Activated naive CD8-positive, alpha-beta T cell (primary cell): ENCODE measurements around the gene PAPPA.
A peak's percentile ranks its signal among the peaks of the same experiment; 100 is the strongest.

Experiments used
- H3K27ac Mint-ChIP-seq: one replicate; pipeline ENCODE4 v1.8.0; 2021; ENCODE audit warnings: mixed read lengths
- H3K27me3 Mint-ChIP-seq: one replicate; pipeline ENCODE4 v1.8.0; 2021; ENCODE audit warnings: mixed read lengths
- H3K36me3 Mint-ChIP-seq: one replicate; pipeline ENCODE4 v1.8.0; 2021; ENCODE audit warnings: mixed read lengths
- H3K4me1 Mint-ChIP-seq: one replicate; pipeline ENCODE4 v1.8.0; 2021; ENCODE audit warnings: low read depth, mixed read lengths
- H3K4me3 Mint-ChIP-seq: one replicate; pipeline ENCODE4 v1.8.0; 2021; ENCODE audit warnings: mild to moderate bottlenecking, mixed read lengths
- H3K9me3 Mint-ChIP-seq: one replicate; pipeline ENCODE4 v1.8.0; 2021; ENCODE audit warnings: low read depth, mixed read lengths

Gene PAPPA

GRCh38 chr9:116142706-116143492 lies 10.7 kb upstream of the PAPPA start:
- H3K36me3 Mint-ChIP-seq, result no peaks in the 10 kb centered on the region
- no peak overlapping the region for H3K4me3 Mint-ChIP-seq
- no peaks in the 10 kb centered on the region for H3K4me1 Mint-ChIP-seq
- no peak overlapping the region for H3K27ac Mint-ChIP-seq
- no peaks in the 10 kb centered on the region for H3K9me3 Mint-ChIP-seq
- H3K27me3 Mint-ChIP-seq, result peaks cover 18% of the 10 kb centered on the region

DNA sequence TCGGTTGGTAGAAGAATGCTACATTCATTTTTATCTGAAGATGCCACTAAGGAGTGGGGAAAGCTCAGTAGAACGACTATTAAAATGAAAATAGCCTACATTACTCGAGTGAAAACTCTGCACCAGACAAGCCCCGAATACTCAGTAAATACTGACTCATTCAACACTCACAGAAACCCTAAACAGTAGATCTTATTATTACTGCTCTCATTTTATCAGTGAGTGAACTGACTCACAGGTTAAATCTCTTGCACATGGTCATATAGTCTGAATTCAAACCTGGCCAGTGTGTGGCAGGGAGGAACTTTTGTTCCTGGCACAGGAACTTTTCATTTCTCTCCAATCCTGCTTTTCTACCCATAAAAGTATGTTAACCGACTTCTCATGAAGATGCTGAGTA lies 9.6 kb upstream of the PAPPA start:
- Mint-ChIP-seq H3K4me3 (no peak overlapping the region), H3K27me3 (peaks cover 19% of the 10 kb centered on the region), H3K4me1 (no peaks in the 10 kb centered on the region), H3K27ac (no peak overlapping the region), H3K9me3 (no peaks in the 10 kb centered on the region), H3K36me3 (no peaks in the 10 kb centered on the region)

DNA sequence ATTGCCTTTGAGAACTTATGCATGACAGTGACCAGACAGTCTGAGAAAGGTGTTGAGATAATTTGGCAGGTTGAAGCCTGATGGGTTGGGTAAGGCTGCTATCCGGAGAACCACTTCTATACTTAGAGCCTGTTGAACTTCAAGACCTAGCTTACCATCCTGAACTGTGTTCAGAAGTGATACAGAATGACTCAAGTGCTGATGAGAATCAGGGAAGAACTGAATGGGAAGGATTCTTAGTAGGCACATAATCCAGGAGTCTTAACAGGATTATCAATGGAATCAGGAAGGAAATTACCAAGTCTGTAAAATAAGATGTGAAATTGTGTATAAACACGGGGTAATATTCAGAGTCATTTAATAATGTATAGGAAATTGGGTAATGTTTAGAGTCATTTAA lies 9.0 kb upstream of the PAPPA start:
- Mint-ChIP-seq H3K4me1 (no peaks in the 10 kb centered on the region), H3K9me3 (no peaks in the 10 kb centered on the region), H3K36me3 (no peaks in the 10 kb centered on the region)

GRCh38 chr9:116145036-116145435 lies 8.6 kb upstream of the PAPPA start:
- H3K4me1 Mint-ChIP-seq, result no peaks in the 10 kb centered on the region
- no peaks in the 10 kb centered on the region for H3K9me3 Mint-ChIP-seq
- H3K36me3 Mint-ChIP-seq, result no peaks in the 10 kb centered on the region
- no peak overlapping the region for H3K27ac Mint-ChIP-seq
- H3K4me3 Mint-ChIP-seq, result no peak overlapping the region
- peaks cover 19% of the 10 kb centered on the region for H3K27me3 Mint-ChIP-seq

More for the DNA sequence above, 9.0 kb upstream of the PAPPA start:
- peaks cover 18% of the 10 kb centered on the region for H3K27me3 Mint-ChIP-seq
- H3K4me3 Mint-ChIP-seq, result no peak overlapping the region
- H3K27ac Mint-ChIP-seq, result no peak overlapping the region

DNA sequence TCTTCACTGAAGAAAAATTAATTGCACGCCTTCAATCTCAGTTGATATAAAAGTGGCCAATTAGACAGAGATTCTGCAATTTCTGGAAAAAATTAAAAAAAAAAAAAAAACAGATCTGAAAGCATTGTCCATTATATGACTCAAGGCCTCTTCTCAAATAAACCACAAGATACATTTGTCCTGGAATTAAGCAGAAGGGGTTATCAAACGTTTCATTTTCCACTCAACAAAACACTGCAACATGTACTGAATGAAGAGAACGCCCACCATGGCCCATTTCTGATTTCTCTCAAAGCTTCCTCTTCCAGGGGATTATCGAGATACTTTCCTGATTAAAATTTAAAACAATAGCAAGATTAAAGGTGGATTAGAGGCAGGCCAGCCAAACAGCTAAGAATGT lies 5.8 kb upstream of the PAPPA start:
- Mint-ChIP-seq H3K9me3 (no peaks in the 10 kb centered on the region), H3K4me3 (no peak overlapping the region), H3K27me3 (peaks cover 30% of the 10 kb centered on the region), H3K36me3 (no peaks in the 10 kb centered on the region), H3K27ac (no peak overlapping the region), H3K4me1 (peaks cover under 1% of the 10 kb centered on the region)

GRCh38 chr9:116149844-116150243 lies 3.7 kb upstream of the PAPPA start:
- Mint-ChIP-seq H3K4me1 (peaks cover 4% of the 10 kb centered on the region), H3K9me3 (no peaks in the 10 kb centered on the region)

GRCh38 chr9:116151199-116151598 lies 2.4 kb upstream of the PAPPA start:
- Mint-ChIP-seq H3K27me3 (peaks cover 34% of the 10 kb centered on the region), H3K4me3 (no peak overlapping the region), H3K4me1 (peaks cover 13% of the 10 kb centered on the region), H3K27ac (no peak overlapping the region), H3K36me3 (no peaks in the 10 kb centered on the region), H3K9me3 (no peaks in the 10 kb centered on the region)

More at GRCh38 chr9:116149844-116150243, 3.7 kb upstream of the PAPPA start:
- H3K36me3 Mint-ChIP-seq, result no peaks in the 10 kb centered on the region
- H3K4me3 Mint-ChIP-seq, result no peak overlapping the region
- H3K27ac Mint-ChIP-seq, result no peak overlapping the region
- peaks cover 26% of the 10 kb centered on the region for H3K27me3 Mint-ChIP-seq

DNA sequence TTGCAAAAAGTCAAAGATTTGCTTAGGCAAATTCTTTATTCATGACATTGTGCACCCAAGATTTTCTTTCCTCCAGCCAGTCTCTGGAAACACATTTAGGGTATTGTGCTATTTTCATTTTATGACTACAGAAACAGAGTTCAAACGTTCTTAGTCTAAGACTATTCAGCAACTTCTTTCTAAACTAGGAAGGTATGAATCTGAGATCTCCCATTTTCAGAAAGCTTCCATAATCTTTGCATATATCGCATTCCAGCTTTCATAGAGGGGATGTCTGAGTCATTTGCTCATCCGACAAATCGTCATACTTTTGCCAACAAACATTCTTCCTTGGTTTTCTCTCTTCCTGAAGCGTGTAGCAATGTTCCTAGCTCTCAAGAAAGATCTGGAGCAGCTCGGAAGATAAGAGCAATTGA lies 1.6 kb upstream of the PAPPA start:
- no peak overlapping the region for H3K27ac Mint-ChIP-seq

DNA sequence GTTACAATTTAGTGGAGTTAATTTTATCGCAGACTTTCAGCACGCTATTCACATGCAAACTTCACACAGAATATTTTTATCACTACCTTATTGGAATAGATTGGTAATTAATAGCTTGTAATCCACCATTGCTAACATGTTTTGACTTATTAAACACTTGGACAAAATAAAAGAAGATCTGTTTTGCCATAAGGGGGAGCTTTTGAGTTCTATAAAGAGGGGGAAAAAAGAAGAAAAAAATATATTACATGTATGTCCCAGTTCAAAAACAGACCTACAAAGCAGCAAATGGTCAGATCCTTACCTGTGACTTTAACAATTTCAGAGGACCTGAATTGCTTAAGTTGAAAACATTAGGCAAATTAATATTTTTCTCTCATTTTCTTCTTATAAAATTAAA lies 1.2 kb upstream of the PAPPA start:
- H3K9me3 Mint-ChIP-seq, result no peaks in the 10 kb centered on the region
- H3K27ac Mint-ChIP-seq, result no peak overlapping the region
- H3K4me3 Mint-ChIP-seq, result no peak overlapping the region
- H3K4me1 Mint-ChIP-seq, result peaks cover 13% of the 10 kb centered on the region
- no peaks in the 10 kb centered on the region for H3K36me3 Mint-ChIP-seq
- H3K27me3 Mint-ChIP-seq, result peaks cover 35% of the 10 kb centered on the region

More for the DNA sequence above, 1.6 kb upstream of the PAPPA start:
- no peaks in the 10 kb centered on the region for H3K36me3 Mint-ChIP-seq
- peaks cover 13% of the 10 kb centered on the region for H3K4me1 Mint-ChIP-seq
- no peaks in the 10 kb centered on the region for H3K9me3 Mint-ChIP-seq
- H3K4me3 Mint-ChIP-seq, result no peak overlapping the region
- H3K27me3 Mint-ChIP-seq, result peaks cover 34% of the 10 kb centered on the region

DNA sequence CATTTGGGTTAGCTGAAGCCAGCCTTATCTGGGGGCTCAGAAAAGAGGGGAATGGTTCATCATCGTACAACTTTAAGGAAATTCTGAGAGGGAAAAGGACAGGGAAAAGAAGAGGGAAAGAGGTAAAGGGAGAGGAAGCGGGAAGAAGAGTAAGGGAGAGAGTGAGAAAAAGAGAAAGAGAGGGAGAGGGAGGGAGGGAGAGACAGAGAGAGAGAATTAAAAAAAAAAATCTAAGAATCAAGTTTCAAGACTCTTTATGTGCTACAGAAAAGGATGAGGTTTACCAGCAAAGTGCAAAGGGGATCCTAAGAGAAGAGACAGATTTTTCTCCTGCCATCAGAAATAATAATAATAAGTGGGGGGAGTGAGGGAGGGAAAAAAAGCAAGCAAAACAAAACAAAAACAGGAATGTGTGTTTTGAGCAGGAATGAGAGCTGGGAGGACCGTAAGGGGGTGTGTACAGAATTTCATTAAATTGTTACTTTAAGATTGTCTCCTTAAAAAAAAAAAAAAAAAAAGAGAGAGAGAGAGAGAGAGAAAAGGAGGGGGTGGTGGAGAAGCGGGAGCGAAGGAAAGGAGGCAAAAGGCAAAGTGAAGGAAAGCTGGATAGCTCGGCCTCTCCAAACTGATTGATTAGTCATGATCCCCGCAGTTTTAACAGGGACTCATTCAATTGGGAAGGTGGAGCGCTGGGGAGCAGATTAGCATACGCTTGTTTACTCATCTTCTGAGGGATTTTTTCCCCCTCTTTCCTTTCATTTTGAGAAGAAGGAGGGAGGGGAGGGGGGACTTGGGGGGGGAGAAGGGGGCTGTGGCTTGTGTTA lies 438 bp upstream of the PAPPA start:
- Mint-ChIP-seq H3K27ac (no peak overlapping the region), H3K4me1 (peaks cover 13% of the 10 kb centered on the region), H3K4me3 (no peak overlapping the region), H3K36me3 (no peaks in the 10 kb centered on the region), H3K27me3 (peaks cover 36% of the 10 kb centered on the region), H3K9me3 (no peaks in the 10 kb centered on the region)

- Mint-ChIP-seq H3K9me3 (no peaks in the 10 kb centered on the region), H3K27ac (no peak overlapping the region), H3K4me1 (peaks cover 13% of the 10 kb centered on the region), H3K4me3 (no peak overlapping the region), H3K36me3 (no peaks in the 10 kb centered on the region), H3K27me3 (peaks cover 47% of the 10 kb centered on the region)
Measured at GRCh38 chr9:116154334-116154975, 864 bp downstream of the PAPPA start.

- peaks cover 13% of the 10 kb centered on the region for H3K4me1 Mint-ChIP-seq
- no peaks in the 10 kb centered on the region for H3K36me3 Mint-ChIP-seq
- no peak overlapping the region for H3K27ac Mint-ChIP-seq
- no peaks in the 10 kb centered on the region for H3K9me3 Mint-ChIP-seq
- peak overlapping the region; percentile 14 for H3K4me3 Mint-ChIP-seq
- peaks cover 44% of the 10 kb centered on the region for H3K27me3 Mint-ChIP-seq
Measured at GRCh38 chr9:116154976-116155697, 1.5 kb downstream of the PAPPA start.

DNA sequence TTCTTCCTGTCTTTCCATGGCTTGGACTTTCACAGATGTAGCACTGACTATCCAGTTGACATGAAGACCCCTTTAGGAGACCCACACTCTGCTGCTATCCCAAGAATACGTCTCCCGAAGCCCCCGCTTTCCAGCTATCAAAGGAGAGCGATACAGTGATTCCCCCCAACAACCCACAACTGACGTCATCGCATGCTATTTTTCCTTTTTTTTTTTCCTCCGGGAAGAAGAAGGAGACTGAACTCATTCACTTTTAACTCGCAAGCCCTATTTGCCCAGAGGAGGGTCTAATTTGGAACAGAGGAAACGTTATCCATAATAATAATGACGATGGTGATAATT lies 2.1 kb downstream of the PAPPA start:
- peak overlapping the region; percentile 25 for H3K4me3 Mint-ChIP-seq
- H3K27me3 Mint-ChIP-seq, result peaks cover 40% of the 10 kb centered on the region
- H3K4me1 Mint-ChIP-seq, result peaks cover 13% of the 10 kb centered on the region
- no peak overlapping the region for H3K27ac Mint-ChIP-seq
- no peaks in the 10 kb centered on the region for H3K9me3 Mint-ChIP-seq
- no peaks in the 10 kb centered on the region for H3K36me3 Mint-ChIP-seq

GRCh38 chr9:116156621-116157314 lies 3.2 kb downstream of the PAPPA start:
- H3K36me3 Mint-ChIP-seq, result no peaks in the 10 kb centered on the region
- H3K4me3 Mint-ChIP-seq, result no peak overlapping the region
- H3K9me3 Mint-ChIP-seq, result no peaks in the 10 kb centered on the region
- H3K27ac Mint-ChIP-seq, result no peak overlapping the region
- H3K27me3 Mint-ChIP-seq, result peaks cover 46% of the 10 kb centered on the region
- H3K4me1 Mint-ChIP-seq, result peaks cover 13% of the 10 kb centered on the region
